ENCODE measurements around the gene MARCHF4.

MARCHF4 gene

DNA sequence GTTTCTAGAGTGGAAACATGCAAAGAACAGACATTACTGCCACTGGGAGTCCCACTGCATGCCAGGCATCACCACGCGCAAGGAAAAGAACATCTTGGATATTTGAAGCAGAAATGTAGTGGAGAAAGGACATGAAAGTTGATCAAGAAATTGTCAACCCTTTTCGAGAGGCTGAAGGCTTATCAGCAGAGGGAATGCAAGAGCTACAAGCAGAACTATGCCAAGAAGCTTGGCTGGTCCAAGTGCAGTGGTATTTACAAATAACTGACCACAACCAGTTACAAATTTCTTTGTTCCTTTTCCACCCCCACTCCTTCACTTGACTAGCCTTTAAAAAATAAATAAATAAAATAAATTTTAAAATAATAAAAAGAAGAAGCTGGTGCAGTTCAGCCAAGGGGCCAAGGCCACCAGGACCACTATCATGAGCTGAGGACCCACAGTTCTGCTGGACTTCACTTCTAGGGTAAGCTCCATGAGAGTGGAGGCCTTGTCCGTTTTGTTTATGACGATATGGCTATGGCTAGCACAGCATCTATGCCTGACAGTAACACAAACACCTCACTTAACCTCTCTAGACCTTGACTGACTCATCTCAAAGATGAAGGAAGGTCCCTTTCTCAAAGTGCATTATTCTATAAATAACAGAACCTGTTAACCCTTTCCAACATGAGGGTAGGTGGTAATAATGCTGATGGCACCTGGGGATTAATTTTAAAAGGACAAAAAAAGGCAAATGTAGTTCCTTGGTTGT lies 20.9 kb downstream of the MARCHF4 start:
- no peak overlapping the region for H3K4me3 ChIP-seq (replicated peaks; ENCODE audit: low read depth, low read length)
- peak; percentile 49 for DNase-seq (ENCODE audit: low read depth)
- TF ChIP-seq, protein P1, sequence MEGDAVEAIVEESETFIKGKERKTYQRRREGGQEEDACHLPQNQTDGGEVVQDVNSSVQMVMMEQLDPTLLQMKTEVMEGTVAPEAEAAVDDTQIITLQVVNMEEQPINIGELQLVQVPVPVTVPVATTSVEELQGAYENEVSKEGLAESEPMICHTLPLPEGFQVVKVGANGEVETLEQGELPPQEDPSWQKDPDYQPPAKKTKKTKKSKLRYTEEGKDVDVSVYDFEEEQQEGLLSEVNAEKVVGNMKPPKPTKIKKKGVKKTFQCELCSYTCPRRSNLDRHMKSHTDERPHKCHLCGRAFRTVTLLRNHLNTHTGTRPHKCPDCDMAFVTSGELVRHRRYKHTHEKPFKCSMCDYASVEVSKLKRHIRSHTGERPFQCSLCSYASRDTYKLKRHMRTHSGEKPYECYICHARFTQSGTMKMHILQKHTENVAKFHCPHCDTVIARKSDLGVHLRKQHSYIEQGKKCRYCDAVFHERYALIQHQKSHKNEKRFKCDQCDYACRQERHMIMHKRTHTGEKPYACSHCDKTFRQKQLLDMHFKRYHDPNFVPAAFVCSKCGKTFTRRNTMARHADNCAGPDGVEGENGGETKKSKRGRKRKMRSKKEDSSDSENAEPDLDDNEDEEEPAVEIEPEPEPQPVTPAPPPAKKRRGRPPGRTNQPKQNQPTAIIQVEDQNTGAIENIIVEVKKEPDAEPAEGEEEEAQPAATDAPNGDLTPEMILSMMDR (IDR thresholded peaks at IDR 0.05; ENCODE audit: low read length, missing control alignments) = no peak

DNA sequence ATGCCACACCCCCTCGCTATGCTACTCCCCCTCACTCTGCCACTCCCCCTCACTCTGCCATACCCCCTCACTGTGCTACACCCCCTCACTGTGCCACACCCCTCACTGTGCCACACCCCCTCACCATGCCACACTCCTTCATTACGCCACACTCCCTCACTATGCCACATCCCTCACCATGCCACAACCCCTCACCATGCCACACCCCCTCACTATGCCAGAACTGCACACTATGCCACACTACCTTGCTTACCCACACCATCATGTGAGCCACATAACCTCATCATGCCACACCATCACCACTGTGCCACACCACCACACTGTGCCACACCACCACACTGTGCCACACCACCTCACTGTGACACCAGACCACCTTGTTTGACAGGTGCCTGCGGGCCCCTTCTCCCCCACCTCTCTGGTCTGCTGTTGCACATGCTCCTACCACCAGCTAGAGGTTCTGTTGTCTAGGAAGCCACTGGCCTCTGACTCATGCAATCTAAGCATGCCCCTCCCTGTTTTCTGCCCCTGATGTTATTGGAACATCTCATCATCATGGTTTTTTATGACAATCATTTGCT lies 22.0 kb downstream of the MARCHF4 start:
- TF ChIP-seq, protein P1 (IDR thresholded peaks at IDR 0.05; ENCODE audit: low read length, missing control alignments) = no peak
- peak; percentile 44 for DNase-seq (ENCODE audit: low read depth)
- no peak overlapping the region for H3K4me3 ChIP-seq (replicated peaks; ENCODE audit: low read depth, low read length)

DNA sequence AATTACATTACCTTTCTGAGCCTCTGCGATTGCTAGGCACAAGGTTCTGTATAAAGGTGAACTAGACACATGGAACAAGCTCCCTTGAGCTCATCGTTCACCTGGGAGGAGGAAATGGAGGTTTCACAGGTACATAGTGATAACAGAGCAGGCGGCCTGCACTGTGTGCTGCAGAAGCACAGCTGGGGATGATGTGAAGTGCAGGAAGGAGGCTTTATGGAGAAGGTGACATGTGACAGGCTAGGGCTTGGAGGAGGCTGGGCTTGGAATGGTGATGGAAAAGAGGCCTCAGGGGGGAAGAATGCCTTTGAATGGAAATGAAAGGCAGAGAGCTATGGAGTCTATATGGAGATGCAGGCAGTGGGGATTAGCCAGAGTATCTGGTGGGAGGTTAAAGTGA lies 22.9 kb downstream of the MARCHF4 start:
- no peak overlapping the region for H3K4me3 ChIP-seq (replicated peaks; ENCODE audit: low read depth, low read length)
- DNase-seq (ENCODE audit: low read depth) = no peak
- TF ChIP-seq, protein P1 (IDR thresholded peaks at IDR 0.05; ENCODE audit: low read length, missing control alignments) = no peak

DNA sequence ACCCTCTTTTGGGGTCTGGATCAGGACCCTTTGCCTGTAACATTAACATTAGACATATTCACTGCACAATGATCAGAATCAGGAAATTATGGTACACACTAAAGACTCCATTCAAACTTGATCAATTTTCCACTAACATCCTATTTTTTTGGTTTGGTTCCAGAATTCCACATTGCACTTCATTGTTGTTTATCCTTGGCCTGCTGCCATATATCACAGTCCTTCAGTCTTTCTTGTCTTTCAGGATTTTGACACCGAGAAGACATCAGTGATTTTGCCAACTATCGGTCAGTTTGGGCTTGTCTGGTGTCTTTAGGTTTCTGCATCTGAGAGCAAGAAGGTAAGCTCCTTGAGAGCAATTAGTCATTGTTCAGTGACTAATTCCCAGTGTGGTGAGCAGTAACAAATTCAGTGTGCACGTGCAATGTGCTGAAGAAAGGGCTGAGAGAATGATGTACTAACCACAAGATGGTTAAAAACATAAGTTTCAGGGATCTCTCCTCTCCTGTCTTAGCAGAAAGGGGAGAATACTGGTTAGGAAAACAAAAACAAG lies 23.5 kb downstream of the MARCHF4 start:
- TF ChIP-seq, protein P1 (IDR thresholded peaks at IDR 0.05; ENCODE audit: low read length, missing control alignments) = no peak
- no peak overlapping the region for H3K4me3 ChIP-seq (replicated peaks; ENCODE audit: low read depth, low read length)
- DNase-seq (ENCODE audit: low read depth) = peak; percentile 60

DNA sequence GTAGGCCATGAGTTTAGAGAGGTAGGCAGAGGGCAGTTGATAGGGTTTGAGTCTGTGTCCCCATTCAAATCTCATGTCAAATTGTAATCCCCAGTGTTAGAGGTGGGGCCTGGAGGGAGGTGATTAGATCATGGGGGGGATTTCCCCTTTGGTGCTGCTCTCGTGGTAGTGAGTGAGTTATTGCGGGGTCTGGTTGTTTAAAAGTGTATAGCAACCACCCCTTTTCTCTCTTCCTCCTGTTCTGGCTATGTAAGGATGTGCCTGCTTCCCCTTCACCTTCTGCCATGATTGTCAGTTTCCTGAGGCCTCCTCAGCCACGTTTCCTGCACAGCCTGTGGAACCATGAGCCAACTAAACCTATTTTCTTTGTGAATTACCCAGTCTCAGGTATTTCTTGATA lies 25.5 kb downstream of the MARCHF4 start:
- no peak for DNase-seq (ENCODE audit: low read depth)
- TF ChIP-seq, protein P1 (IDR thresholded peaks at IDR 0.05; ENCODE audit: low read length, missing control alignments) = no peak
- no peak overlapping the region for H3K4me3 ChIP-seq (replicated peaks; ENCODE audit: low read depth, low read length)

DNA sequence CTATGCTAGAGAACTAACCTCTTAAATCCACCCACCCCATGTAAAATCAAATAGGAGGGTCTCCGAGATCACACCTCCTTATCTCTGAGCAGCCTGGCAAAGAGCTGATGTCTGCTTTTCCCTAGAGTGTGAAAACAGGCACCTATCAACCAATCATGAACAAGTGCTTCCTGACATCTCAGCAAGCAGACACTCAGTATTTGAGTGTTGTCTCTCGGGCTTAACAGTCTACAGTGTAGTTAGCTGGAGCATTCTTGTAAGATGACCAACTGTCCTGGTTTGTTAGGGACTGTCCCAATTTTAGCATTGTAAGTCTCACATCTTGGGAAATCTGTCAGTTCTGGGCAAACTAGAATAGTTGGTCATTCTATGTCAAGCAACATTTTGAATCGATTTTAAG lies 26.4 kb downstream of the MARCHF4 start:
- no peak for DNase-seq (ENCODE audit: low read depth)
- no peak overlapping the region for H3K4me3 ChIP-seq (replicated peaks; ENCODE audit: low read depth, low read length)
- TF ChIP-seq, protein P1 (IDR thresholded peaks at IDR 0.05; ENCODE audit: low read length, missing control alignments) = no peak
